Erythroblast (primary cell): ENCODE results near the gene IVNS1ABP.

Experiments used
- GATA1 ChIP-seq: IDR thresholded peaks from 2 replicates; pipeline ENCODE4 v1.6.1; 2011; ENCODE audit warnings: low read depth, mild to moderate bottlenecking, control low read depth, low read length, moderate library complexity
- POLR2A ChIP-seq: IDR thresholded peaks from 2 replicates; pipeline ENCODE4 v1.6.1; 2011; ENCODE audit warnings: mild to moderate bottlenecking, low read length

DNA sequence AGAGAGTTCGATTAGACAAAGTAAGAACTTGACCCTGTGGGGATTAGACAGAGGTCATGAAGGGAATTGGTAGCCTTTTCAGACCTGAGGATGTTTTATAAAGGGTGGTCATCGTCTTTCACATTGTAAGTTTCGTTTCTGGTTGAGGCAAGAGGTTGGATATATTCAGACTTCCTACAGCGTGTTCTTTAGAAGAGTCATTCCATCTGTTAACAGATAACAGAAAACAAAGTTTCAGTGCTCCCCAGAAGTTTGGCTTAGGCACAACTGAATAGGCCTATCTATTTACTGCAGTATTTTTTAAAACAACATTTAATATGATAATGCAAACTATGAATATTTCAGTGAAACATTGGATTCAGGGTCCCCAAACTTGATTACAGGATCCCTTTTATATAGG is 17.1 kb upstream of the IVNS1ABP start:
- no peak for TF ChIP-seq POLR2A
- no peak for TF ChIP-seq GATA1
